Measurements from ENCODE around the gene UBE3A.

- TF ChIP-seq TCF12 (IDR thresholded peaks at IDR 0.05) (no peak), CTCF (IDR thresholded peaks at IDR 0.05) (no peak), RAD21 (IDR thresholded peaks at IDR 0.05; ENCODE audit: low read length) (no peak), GATA2 (CRISPR knock-in tag; IDR thresholded peaks at IDR 0.05) (no peak), IRF3 (IDR thresholded peaks at IDR 0.05; ENCODE audit: low read depth, low read length) (no peak)
Observed at GRCh38 chr15:25402342-25402741, 36.5 kb downstream of the UBE3A start.

Measured in SK-N-SH (cell line).